ENCODE data around the gene SOX12. TPM values are rescaled to one million over a fixed set of nuclear protein-coding genes. Genes with fewer than 3 reads are reported as not detected.

SOX12 gene
- total RNA-seq, 1 experiment from 2014 or later, result 40.4 TPM

DNA sequence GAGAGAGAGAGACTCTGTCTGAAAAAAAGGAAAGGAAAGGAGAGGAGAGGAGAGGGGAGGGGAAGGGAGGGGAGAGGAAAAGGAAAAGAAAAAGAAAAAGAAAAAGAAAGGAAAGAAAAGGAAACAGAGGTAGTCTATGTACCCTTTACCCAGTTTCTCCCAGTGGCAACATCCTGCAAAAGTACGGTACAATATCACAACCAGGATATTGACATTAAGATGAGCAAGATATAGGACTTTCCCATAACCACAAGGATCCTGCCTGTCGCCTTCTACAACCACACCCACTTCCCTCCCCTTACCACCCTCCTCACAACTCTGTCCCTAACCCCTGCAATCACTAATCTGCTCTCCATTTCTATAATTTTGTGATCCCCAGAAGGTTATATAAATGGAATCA lies 38.8 kb upstream of the SOX12 start (continued):
- TF ChIP-seq YY1 (IDR thresholded peaks at IDR 0.05; ENCODE audit: extremely low read depth, insufficient replicate concordance, low read depth, low read length) (no peak), ZNF274 (IDR thresholded peaks at IDR 0.05; ENCODE audit: low read depth, low read length) (no peak), SP1 (IDR thresholded peaks at IDR 0.05; ENCODE audit: low read depth) (no peak), RAD21 (IDR thresholded peaks at IDR 0.05; ENCODE audit: low read depth) (no peak), SRF (IDR thresholded peaks at IDR 0.05; ENCODE audit: low read depth) (no peak), POLR2AphosphoS5 (IDR thresholded peaks at IDR 0.05; ENCODE audit: low read depth, low read length) (no peak), EGR1 (IDR thresholded peaks at IDR 0.05; ENCODE audit: low read depth) (no peak)
- TF ChIP-seq, protein P1, sequence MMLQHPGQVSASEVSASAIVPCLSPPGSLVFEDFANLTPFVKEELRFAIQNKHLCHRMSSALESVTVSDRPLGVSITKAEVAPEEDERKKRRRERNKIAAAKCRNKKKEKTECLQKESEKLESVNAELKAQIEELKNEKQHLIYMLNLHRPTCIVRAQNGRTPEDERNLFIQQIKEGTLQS (IDR thresholded peaks at IDR 0.05), result no peak

DNA sequence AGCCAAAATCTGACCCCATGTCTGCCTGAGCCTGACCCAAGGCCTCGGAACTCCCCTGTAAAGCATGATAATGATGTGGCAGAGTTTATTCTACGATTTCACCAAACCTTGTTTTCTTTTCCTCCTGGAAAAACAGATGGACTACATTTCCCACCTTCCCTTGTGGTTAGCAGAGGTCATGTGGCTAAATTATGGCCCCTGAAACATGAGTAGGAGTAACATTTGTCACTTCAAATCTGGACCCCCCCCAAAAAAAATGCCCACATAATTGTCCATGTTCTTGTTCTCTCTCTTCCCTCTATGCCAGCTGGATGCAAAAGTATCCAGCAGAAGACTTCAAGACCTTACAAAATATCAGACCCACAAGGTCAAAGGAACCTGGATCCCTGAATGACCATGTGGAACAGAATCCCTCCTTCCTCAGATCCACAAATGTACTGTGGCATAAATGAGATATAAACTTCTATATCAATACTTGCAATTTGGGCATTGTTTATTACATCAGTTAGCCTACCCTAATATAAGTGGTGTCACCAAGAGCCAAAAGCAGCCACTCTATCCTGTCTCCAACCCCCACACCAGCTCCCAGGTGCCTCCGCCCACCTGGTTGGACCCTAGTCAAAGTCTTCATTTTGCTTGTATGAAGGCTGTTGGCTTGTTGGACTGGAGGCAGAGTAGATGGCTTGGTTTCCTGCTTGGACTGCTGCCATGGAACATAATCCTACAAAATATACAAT lies 36.2 kb upstream of the SOX12 start:
- ChIA-PET RAD21 (ENCODE audit: low non-redundant PET in 1 of 2, low total read pairs in 2 of 2, uncharacterized antibody in 2 of 2, unreplicated experiment in 2 of 2) (no interaction called here), CTCF (no interaction called here), POLR2A (no interaction called here)
- TF ChIP-seq POLR2AphosphoS5 (IDR thresholded peaks at IDR 0.05; ENCODE audit: low read depth, low read length) (no peak), EZH2 (IDR thresholded peaks at IDR 0.05) (no peak), JUND (IDR thresholded peaks at IDR 0.05) (no peak), RAD21 (IDR thresholded peaks at IDR 0.05; ENCODE audit: low read depth) (no peak), CEBPB (IDR thresholded peaks at IDR 0.05; ENCODE audit: low read depth) (no peak), YY1 (IDR thresholded peaks at IDR 0.05; ENCODE audit: extremely low read depth, insufficient replicate concordance, low read depth, low read length) (no peak), ZFX (IDR thresholded peaks at IDR 0.05) (no peak)
- TF ChIP-seq, protein P2, sequence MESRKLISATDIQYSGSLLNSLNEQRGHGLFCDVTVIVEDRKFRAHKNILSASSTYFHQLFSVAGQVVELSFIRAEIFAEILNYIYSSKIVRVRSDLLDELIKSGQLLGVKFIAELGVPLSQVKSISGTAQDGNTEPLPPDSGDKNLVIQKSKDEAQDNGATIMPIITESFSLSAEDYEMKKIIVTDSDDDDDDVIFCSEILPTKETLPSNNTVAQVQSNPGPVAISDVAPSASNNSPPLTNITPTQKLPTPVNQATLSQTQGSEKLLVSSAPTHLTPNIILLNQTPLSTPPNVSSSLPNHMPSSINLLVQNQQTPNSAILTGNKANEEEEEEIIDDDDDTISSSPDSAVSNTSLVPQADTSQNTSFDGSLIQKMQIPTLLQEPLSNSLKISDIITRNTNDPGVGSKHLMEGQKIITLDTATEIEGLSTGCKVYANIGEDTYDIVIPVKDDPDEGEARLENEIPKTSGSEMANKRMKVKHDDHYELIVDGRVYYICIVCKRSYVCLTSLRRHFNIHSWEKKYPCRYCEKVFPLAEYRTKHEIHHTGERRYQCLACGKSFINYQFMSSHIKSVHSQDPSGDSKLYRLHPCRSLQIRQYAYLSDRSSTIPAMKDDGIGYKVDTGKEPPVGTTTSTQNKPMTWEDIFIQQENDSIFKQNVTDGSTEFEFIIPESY (IDR thresholded peaks at IDR 0.05; ENCODE audit: extremely low read depth, insufficient replicate concordance, low read length), result no peak
- Histone ChIP-seq H2AFZ (ENCODE audit: low read depth, low read length, poor library complexity, severe bottlenecking) (no peak overlapping the region), H3K9ac (ENCODE audit: low read length) (peak overlapping the region; percentile 94; the same call in 1 of the 2 replicates), H3K27ac (ENCODE audit: low read depth, low read length) (no peak overlapping the region; the same call in 1 of the 2 replicates), H3K4me1 (ENCODE audit: control insufficient read depth in 1 of 2, insufficient read depth in 2 of 2, low read length in 2 of 2) (peaks cover 12 to 22% of the 10 kb centered on the region in 2 experiments), H4K20me1 (ENCODE audit: insufficient read depth) (no peaks in the 10 kb centered on the region), H3K27me3 (ENCODE audit: insufficient read depth, low read length) (no peaks in the 10 kb centered on the region), H3K36me3 (ENCODE audit: control insufficient read depth in 1 of 2, insufficient read depth in 2 of 2, low read length in 2 of 2) (0 out of 4 replicates have a peak, but pooled peaks cover 2 to 3% of the 10 kb centered on the region in 2 experiments), H3K79me2 (ENCODE audit: insufficient read depth, low read length) (peaks cover 10% of the 10 kb centered on the region; the same call in 1 of the 2 replicates), H3K9me3 (ENCODE audit: control insufficient read depth in 1 of 2, insufficient read depth in 1 of 2, low read depth in 1 of 2, low read length in 2 of 2) (no peaks in the 10 kb centered on the region; a peak in 1 of 4 replicates), H3K4me3 (replicated peaks in 1 of 2; ENCODE audit: low read depth in 1 of 2, low read length in 2 of 2) (peak overlapping the region; percentile 89 to 94), H3K9me2 (ENCODE audit: insufficient read depth) (no peaks in the 10 kb centered on the region), H3K4me2 (ENCODE audit: low read length) (peak overlapping the region; percentile 92)
- no TSS peak for BruUV-seq (replicated peaks)
- intact Hi-C loops (cut with micrococcal nuclease), result no loop called here
- DNase-seq (ENCODE audit: low read depth, low spot score) (no peak), ATAC-seq (no peak)

All from HCT116 (cell line).